Upper lobe of right lung (tissue), 1 donor: ENCODE data around the gene ZBBX. TPM values are rescaled to one million over a fixed set of nuclear protein-coding genes. Genes with fewer than 3 reads are reported as not detected.

ENCODE experiments used
- ATAC-seq: fragments of 200-7000 bp; cut with Tn5 transposase; one replicate; pipeline ENCODE4 v1.9.1; 2020; ENCODE audit warnings: mild to moderate bottlenecking, moderate library complexity
- DNase-seq: peaks from one replicate; pipeline ENCODE4 v3.0.0-alpha.2; 2020
- H3K27ac ChIP-seq: fragments of 200-600 bp; one replicate; pipeline ENCODE4 v1.8.0; 2022
- H3K27me3 ChIP-seq: fragments of 200-600 bp; one replicate; pipeline ENCODE4 v1.8.0; 2022; ENCODE audit warnings: mild to moderate bottlenecking
- H3K36me3 ChIP-seq: fragments of 200-600 bp; one replicate; pipeline ENCODE4 v1.8.0; 2022
- H3K4me1 ChIP-seq: fragments of 200-600 bp; one replicate; pipeline ENCODE4 v1.8.0; 2022
- H3K4me3 ChIP-seq: fragments of 200-600 bp; one replicate; pipeline ENCODE4 v1.8.0; 2022; ENCODE audit warnings: mild to moderate bottlenecking
- H3K9me3 ChIP-seq: fragments of 200-600 bp; one replicate; pipeline ENCODE4 v1.8.0; 2022
- intact Hi-C: fragments of 100-400 bp; cut with DNase I; formaldehyde crosslinking; loops from one replicate; pipeline ENCODE4 v1.11.0; 2022
- total RNA-seq: library from RNA; stranded (reverse); fragmentation: NEBNext Ultra II Directional; extraction: Animal tissue kit (Norgen Biotek cat#: 25700); gene quantifications from one replicate; pipeline ENCODE4 v1.2.1, GENCODE V29; 2021
- TF ChIP-seq, protein P1 (sequence below): fragments of 200-600 bp; IDR thresholded peaks from one replicate; pipeline ENCODE4 v1.8.0; 2022; ENCODE audit warnings: antibody characterized with exemption
- donor health status: DM: no; HTN: yes; CAD: no; lungs with severe emphysema.

Gene ZBBX
- total RNA-seq, 1 donor from 2014 or later, result not detected

GRCh38 chr3:167396075-167396474, 16.0 kb upstream of the ZBBX start:
- ATAC-seq, result no peak

DNA sequence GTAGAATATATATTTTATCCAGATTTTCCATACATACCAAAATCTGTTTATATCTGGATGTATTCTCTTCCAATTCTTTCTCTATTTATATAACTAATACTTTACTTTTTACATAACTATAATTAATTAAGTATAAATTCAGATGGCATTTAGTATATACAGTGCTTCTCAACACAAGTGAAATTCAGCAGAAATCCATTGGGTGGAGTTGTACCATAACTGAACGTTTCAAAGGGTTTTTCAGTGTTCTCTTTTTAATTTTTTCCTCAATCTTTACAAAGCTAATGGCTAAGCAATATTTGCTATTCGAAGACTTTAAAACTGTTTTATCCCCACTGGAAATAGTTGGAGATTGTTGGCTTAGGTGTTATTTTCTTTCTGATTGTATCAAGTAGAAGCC, 13.9 kb upstream of the ZBBX start:
- ATAC-seq (no peak), DNase-seq (no peak)
- Histone ChIP-seq H3K36me3 (no peaks in the 10 kb centered on the region), H3K4me3 (no peak overlapping the region), H3K9me3 (no peaks in the 10 kb centered on the region), H3K27me3 (no peaks in the 10 kb centered on the region), H3K27ac (no peak overlapping the region), H3K4me1 (no peaks in the 10 kb centered on the region)
- TF ChIP-seq, protein P1, sequence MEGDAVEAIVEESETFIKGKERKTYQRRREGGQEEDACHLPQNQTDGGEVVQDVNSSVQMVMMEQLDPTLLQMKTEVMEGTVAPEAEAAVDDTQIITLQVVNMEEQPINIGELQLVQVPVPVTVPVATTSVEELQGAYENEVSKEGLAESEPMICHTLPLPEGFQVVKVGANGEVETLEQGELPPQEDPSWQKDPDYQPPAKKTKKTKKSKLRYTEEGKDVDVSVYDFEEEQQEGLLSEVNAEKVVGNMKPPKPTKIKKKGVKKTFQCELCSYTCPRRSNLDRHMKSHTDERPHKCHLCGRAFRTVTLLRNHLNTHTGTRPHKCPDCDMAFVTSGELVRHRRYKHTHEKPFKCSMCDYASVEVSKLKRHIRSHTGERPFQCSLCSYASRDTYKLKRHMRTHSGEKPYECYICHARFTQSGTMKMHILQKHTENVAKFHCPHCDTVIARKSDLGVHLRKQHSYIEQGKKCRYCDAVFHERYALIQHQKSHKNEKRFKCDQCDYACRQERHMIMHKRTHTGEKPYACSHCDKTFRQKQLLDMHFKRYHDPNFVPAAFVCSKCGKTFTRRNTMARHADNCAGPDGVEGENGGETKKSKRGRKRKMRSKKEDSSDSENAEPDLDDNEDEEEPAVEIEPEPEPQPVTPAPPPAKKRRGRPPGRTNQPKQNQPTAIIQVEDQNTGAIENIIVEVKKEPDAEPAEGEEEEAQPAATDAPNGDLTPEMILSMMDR, result no peak
- intact Hi-C loops, result no loop called here

More at GRCh38 chr3:167396075-167396474, 16.0 kb upstream of the ZBBX start:
- no peak for DNase-seq
- Histone ChIP-seq H3K9me3 (no peaks in the 10 kb centered on the region), H3K4me3 (no peak overlapping the region), H3K4me1 (no peaks in the 10 kb centered on the region), H3K27ac (no peak overlapping the region), H3K27me3 (no peaks in the 10 kb centered on the region), H3K36me3 (no peaks in the 10 kb centered on the region)
- intact Hi-C loops, result no loop called here
- TF ChIP-seq, protein P1, result no peak

GRCh38 chr3:167382155-167382554, 2.1 kb upstream of the ZBBX start:
- Histone ChIP-seq H3K36me3 (no peaks in the 10 kb centered on the region), H3K27ac (no peak overlapping the region), H3K9me3 (no peaks in the 10 kb centered on the region), H3K27me3 (no peaks in the 10 kb centered on the region), H3K4me1 (no peaks in the 10 kb centered on the region), H3K4me3 (no peak overlapping the region)
- ATAC-seq (no peak), DNase-seq (no peak)
- TF ChIP-seq, protein P1, result no peak
- intact Hi-C loops, result no loop called here

DNA sequence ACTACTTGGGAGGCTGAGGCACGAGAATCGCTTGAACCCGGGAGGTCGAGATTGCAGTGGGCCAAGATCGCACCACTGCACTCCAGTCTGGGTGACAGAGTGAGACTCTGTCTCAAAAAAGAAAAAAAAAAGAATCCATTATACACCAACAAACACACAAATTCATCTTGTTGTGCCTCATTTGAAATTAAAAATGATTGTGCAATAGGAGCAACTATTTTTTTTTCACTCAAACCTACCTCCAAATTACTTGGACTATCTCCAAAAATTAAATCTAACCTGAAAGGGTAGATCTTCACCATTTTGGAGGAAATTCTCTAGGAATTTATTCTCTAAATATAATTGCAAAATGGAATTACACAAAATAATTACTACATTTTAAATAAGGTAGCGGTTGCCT, 4.6 kb downstream of the ZBBX start:
- Histone ChIP-seq H3K36me3 (no peaks in the 10 kb centered on the region), H3K4me1 (no peaks in the 10 kb centered on the region), H3K27ac (no peak overlapping the region), H3K4me3 (no peak overlapping the region), H3K27me3 (no peaks in the 10 kb centered on the region), H3K9me3 (no peaks in the 10 kb centered on the region)
- intact Hi-C loops, result no loop called here
- DNase-seq, result no peak
- TF ChIP-seq, protein P1, result no peak
- ATAC-seq, result no peak

DNA sequence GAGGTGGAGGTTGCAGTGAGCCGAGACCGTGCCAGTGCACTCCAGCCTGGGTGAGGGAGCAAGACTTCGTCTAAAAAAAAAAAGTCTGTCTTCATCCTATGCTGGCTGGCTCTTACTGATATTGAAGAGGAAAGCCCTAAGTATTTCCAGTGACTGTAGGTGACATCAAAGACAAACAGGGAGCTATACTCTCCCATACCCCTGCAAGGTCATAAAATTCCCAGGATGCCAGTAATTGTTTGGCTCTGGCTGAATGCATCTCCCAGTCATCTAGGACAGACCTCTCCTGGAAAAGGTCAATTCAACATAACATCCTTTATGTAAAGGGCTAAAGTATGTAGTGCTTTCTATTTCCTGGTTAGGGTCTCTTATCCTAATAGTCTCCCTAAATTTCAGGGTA, 8.0 kb downstream of the ZBBX start:
- no peak for DNase-seq
- no peaks in the 10 kb centered on the region for H3K4me1 ChIP-seq
- intact Hi-C loops, result no loop called here
- H3K4me3 ChIP-seq, result no peak overlapping the region
- TF ChIP-seq, protein P1, result no peak
- no peak for ATAC-seq
- no peaks in the 10 kb centered on the region for H3K27me3 ChIP-seq
- no peak overlapping the region for H3K27ac ChIP-seq
- H3K9me3 ChIP-seq, result no peaks in the 10 kb centered on the region
- H3K36me3 ChIP-seq, result no peaks in the 10 kb centered on the region

DNA sequence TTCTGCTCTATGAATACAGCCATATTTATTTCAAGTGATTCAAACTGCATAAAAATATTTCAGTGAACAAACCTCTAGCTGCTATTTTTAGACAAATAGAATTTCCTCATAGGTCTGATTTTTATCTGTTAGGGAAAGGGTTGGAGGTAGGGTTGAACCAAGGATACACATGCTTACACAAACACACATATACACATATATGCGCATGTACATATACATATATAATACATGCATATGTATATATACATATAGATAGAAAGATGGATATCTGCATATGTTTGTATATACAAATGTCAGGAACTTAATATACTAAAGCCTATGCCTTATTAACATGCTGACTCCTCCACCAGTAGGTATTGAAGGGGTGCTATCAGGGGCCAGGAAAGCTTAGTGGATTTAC, 18.1 kb downstream of the ZBBX start:
- Histone ChIP-seq H3K4me1 (no peaks in the 10 kb centered on the region), H3K4me3 (no peak overlapping the region), H3K27ac (no peak overlapping the region), H3K9me3 (no peaks in the 10 kb centered on the region), H3K27me3 (no peaks in the 10 kb centered on the region), H3K36me3 (no peaks in the 10 kb centered on the region)
- DNase-seq (no peak), ATAC-seq (no peak)
- TF ChIP-seq, protein P1, result no peak
- intact Hi-C loops, result no loop called here
